NB4 (cell line): Measurements from ENCODE around the gene ABCC3.

Experiments used
- CTCF ChIP-seq: IDR thresholded peaks from one replicate; pipeline ENCODE4 v1.5.1; 2012; ENCODE audit warnings: low read depth, low read length
- MAX ChIP-seq: IDR thresholded peaks from 2 replicates; pipeline ENCODE4 v1.6.1; 2011; ENCODE audit warnings: low read depth, low read length
- MYC ChIP-seq: IDR thresholded peaks from 2 replicates; pipeline ENCODE4 v1.6.1; 2011; ENCODE audit warnings: low read depth, low read length
- POLR2A ChIP-seq: IDR thresholded peaks from 2 replicates; pipeline ENCODE4 v1.6.1; 2011; ENCODE audit warnings: mild to moderate bottlenecking; ENCODE audit not compliant: insufficient read length; ENCODE audit errors: extremely low read depth

- TF ChIP-seq POLR2A (no peak), CTCF (no peak), MAX (no peak), MYC (no peak)
These were observed 13.1 kb upstream of the ABCC3 start for GRCh38 chr17:50621574-50622031.
